ENCODE results near the gene IGFBPL1. TPM values are rescaled to one million over a fixed set of nuclear protein-coding genes. Genes with fewer than 3 reads are reported as not detected.

The IGFBPL1 gene
- polyA plus RNA-seq, 2 of the 4 experiments (the other 2 are of a cell fraction), result 2.5 to 2.7 TPM

DNA sequence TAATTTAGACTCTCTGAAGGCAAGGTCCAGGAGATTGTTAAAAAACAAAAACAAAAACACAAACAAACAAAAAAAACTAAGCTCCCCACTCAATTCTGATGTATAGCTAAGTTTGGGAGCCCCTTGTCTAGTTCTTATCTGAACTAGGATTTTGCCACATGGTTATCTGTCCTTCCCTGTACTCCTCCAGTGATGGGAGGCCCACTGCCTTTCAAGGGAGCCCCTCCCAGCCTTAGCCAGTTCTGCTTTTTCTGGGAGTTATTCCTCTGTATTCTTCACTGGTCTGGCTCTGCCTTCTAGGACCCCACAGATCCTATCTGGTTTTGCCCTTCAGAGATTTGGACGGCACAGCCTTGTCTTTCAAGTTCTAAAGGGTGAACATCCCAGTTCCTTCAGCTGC, 33.8 kb downstream of the IGFBPL1 start:
- no peak for TF ChIP-seq RFX5 (IDR thresholded peaks at IDR 0.05)
- no peak for TF ChIP-seq HMGXB4 (CRISPR knock-in tag; IDR thresholded peaks at IDR 0.05; ENCODE audit: borderline replicate concordance)
- TF ChIP-seq FOXS1 (CRISPR knock-in tag; IDR thresholded peaks at IDR 0.05), result no peak
- no peak for TF ChIP-seq ELK1 (IDR thresholded peaks at IDR 0.05; ENCODE audit: low read depth, low read length)
- TF ChIP-seq POLR2A (IDR thresholded peaks at IDR 0.05; ENCODE audit: low read length), result no peak
- no peak for TF ChIP-seq EHMT2 (IDR thresholded peaks at IDR 0.05; ENCODE audit: low read depth)
- TF ChIP-seq CBX8 (IDR thresholded peaks at IDR 0.05), result no peak
- TF ChIP-seq, protein P1, sequence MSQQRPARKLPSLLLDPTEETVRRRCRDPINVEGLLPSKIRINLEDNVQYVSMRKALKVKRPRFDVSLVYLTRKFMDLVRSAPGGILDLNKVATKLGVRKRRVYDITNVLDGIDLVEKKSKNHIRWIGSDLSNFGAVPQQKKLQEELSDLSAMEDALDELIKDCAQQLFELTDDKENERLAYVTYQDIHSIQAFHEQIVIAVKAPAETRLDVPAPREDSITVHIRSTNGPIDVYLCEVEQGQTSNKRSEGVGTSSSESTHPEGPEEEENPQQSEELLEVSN (IDR thresholded peaks at IDR 0.05; ENCODE audit: borderline replicate concordance, low read depth), result no peak
- no peak for TF ChIP-seq ESRRA (IDR thresholded peaks at IDR 0.05; ENCODE audit: borderline replicate concordance, low read length)
- TF ChIP-seq NPAS2 (CRISPR knock-in tag; IDR thresholded peaks at IDR 0.05; ENCODE audit: borderline replicate concordance), result no peak
- TF ChIP-seq CEBPB (IDR thresholded peaks at IDR 0.05), result no peak
- TF ChIP-seq BHLHE40 (IDR thresholded peaks at IDR 0.05; ENCODE audit: low read depth, low read length), result no peak
- no peak for TF ChIP-seq NR3C1 (IDR thresholded peaks at IDR 0.05)
- TF ChIP-seq, protein P2, sequence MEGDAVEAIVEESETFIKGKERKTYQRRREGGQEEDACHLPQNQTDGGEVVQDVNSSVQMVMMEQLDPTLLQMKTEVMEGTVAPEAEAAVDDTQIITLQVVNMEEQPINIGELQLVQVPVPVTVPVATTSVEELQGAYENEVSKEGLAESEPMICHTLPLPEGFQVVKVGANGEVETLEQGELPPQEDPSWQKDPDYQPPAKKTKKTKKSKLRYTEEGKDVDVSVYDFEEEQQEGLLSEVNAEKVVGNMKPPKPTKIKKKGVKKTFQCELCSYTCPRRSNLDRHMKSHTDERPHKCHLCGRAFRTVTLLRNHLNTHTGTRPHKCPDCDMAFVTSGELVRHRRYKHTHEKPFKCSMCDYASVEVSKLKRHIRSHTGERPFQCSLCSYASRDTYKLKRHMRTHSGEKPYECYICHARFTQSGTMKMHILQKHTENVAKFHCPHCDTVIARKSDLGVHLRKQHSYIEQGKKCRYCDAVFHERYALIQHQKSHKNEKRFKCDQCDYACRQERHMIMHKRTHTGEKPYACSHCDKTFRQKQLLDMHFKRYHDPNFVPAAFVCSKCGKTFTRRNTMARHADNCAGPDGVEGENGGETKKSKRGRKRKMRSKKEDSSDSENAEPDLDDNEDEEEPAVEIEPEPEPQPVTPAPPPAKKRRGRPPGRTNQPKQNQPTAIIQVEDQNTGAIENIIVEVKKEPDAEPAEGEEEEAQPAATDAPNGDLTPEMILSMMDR (IDR thresholded peaks at IDR 0.05), result no peak
- no peak for TF ChIP-seq JUNB (IDR thresholded peaks at IDR 0.05)
- no peak for DNase-seq (ENCODE audit: low read depth in 1 of 2, low spot score in 1 of 2)
- Histone ChIP-seq H3K9me3 (0 out of 3 replicates have a peak, but pooled peaks cover 2% of the 10 kb centered on the region), H3K4me2 (no peak overlapping the region), H3K27ac (no peak overlapping the region), H3K4me1 (peaks cover 14% of the 10 kb centered on the region; the same call in 1 of the 3 replicates), H3K4me3 (no peak overlapping the region)
- ATAC-seq, result no peak
- POLR2A ChIA-PET, result no interaction called here
- CTCF ChIA-PET, result interaction anchor here (0.7 to 3.9 kb wide), 5 partner anchors 10 to 475 kb away, joined by 3 to 18 read pairs (median 11); no protein-coding TSS in a partner anchor
- FAIRE-seq, result no peak
- 83% methylated on average over 1 of the region's 1 CpG for WGBS (ENCODE audit: missing lambda C conversion rate)

DNA sequence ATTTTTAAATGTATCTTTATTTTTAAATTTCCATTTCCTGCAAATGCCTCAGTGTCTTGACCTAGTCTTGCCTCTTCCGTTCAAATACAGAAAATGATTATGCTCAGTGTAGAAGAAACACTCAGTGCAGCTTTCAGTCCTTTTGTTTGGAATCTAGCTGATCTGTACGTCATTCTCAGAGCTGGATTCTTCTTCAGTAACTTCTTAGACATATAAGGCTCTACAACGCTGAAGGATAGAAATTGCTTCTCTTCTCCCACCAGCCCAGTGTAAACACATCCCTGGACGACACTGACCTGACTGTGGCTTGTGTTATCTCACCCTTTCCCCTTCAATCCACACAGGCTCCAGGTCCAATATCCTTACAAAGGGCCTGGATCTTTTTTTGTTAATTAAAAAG, 34.9 kb downstream of the IGFBPL1 start:
- FAIRE-seq, result no peak
- Histone ChIP-seq H3K4me2 (no peak overlapping the region), H3K27ac (no peak overlapping the region), H3K9me3 (peaks cover 12% of the 10 kb centered on the region; the same call in 1 of the 3 replicates), H3K4me3 (no peak overlapping the region), H3K4me1 (peaks cover 13% of the 10 kb centered on the region; the same call in 1 of the 3 replicates)
- no peak for TF ChIP-seq RAD21 (conservative IDR thresholded peaks at IDR 0.05 in 1 of 2, IDR thresholded peaks at IDR 0.05 in 1 of 2)
- TF ChIP-seq KDM1A (IDR thresholded peaks at IDR 0.05; ENCODE audit: low read depth), result no peak
- TF ChIP-seq EHMT2 (IDR thresholded peaks at IDR 0.05; ENCODE audit: low read depth), result no peak
- TF ChIP-seq, protein P1 (IDR thresholded peaks at IDR 0.05; ENCODE audit: borderline replicate concordance, low read depth), result no peak
- TF ChIP-seq ESRRA (IDR thresholded peaks at IDR 0.05; ENCODE audit: borderline replicate concordance, low read length), result no peak
- TF ChIP-seq EHF (CRISPR knock-in tag; IDR thresholded peaks at IDR 0.05), result no peak
- TF ChIP-seq ZNF302 (CRISPR knock-in tag; IDR thresholded peaks at IDR 0.05), result no peak
- no peak for TF ChIP-seq MAFK (IDR thresholded peaks at IDR 0.05; ENCODE audit: partially characterized antibody)
- TF ChIP-seq GATA3 (IDR thresholded peaks at IDR 0.05; ENCODE audit: borderline replicate concordance), result no peak
- TF ChIP-seq, protein P3, sequence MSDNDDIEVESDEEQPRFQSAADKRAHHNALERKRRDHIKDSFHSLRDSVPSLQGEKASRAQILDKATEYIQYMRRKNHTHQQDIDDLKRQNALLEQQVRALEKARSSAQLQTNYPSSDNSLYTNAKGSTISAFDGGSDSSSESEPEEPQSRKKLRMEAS (IDR thresholded peaks at IDR 0.05), result no peak
- TF ChIP-seq MAZ (IDR thresholded peaks at IDR 0.05; ENCODE audit: borderline replicate concordance, low read depth, low read length), result no peak
- no peak for TF ChIP-seq KDM5A (IDR thresholded peaks at IDR 0.05)
- TF ChIP-seq CBX8 (IDR thresholded peaks at IDR 0.05), result no peak
- TF ChIP-seq MYC (IDR thresholded peaks at IDR 0.05; ENCODE audit: borderline replicate concordance, low read length), result no peak
- no peak for TF ChIP-seq SMC3 (IDR thresholded peaks at IDR 0.05)
- TF ChIP-seq, protein P4, sequence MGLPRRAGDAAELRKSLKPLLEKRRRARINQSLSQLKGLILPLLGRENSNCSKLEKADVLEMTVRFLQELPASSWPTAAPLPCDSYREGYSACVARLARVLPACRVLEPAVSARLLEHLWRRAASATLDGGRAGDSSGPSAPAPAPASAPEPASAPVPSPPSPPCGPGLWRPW (IDR thresholded peaks at IDR 0.05), result no peak
- TF ChIP-seq HOXB13 (CRISPR knock-in tag; IDR thresholded peaks at IDR 0.05; ENCODE audit: low read depth), result no peak
- ChIA-PET CTCF (interaction anchor here (0.6 to 3.9 kb wide), 9 partner anchors 11 to 485 kb away, joined by 3 to 18 read pairs (median 3); no protein-coding TSS in a partner anchor), POLR2A (no interaction called here)
- no peak for ATAC-seq
- WGBS (ENCODE audit: missing lambda C conversion rate), result 63% methylated on average over 4 of the region's 4 CpGs
- DNase-seq (ENCODE audit: low read depth in 1 of 2, low spot score in 1 of 2), result no peak
